Measurements from ENCODE around the gene GRK6.

GRK6 gene

GRCh38 chr5:177446200-177447065 is 20.0 kb downstream of the GRK6 start, which contains the start of gene PRR7:
TSS of gene PRR7 (plus strand) at chr5:177446814. CDS start at chr5:177455068, 8,254 bp downstream.
- H3K36me3 ChIP-seq (ENCODE audit: control insufficient read depth in 1 of 2, insufficient read depth in 2 of 2, low read length in 2 of 2): peaks cover 0 to 5% of the 10 kb centered on the region in 2 donors
- peaks cover 17 to 22% of the 10 kb centered on the region in 2 donors for H3K4me1 ChIP-seq (ENCODE audit: control insufficient read depth in 1 of 2, insufficient read depth in 2 of 2, low read length in 2 of 2)
- peak within 1 kb of the TSS; percentile 5 for H3K27ac ChIP-seq (ENCODE audit: low read depth, low read length)
- H3K4me3 ChIP-seq (ENCODE audit: low read depth in 1 of 2, low read length in 2 of 2): peak within 1 kb of the TSS; percentile 50 to 75
- peaks cover 0 to 8% of the 10 kb centered on the region in 2 donors for H3K27me3 ChIP-seq (ENCODE audit: control insufficient read depth in 1 of 2, insufficient read depth in 2 of 2, low read length in 2 of 2)
- no peaks in the 10 kb centered on the region for H3K9me3 ChIP-seq (ENCODE audit: control insufficient read depth in 1 of 2, low read length in 2 of 2)
- H3K9ac ChIP-seq (ENCODE audit: low read depth in 1 of 2, low read length in 2 of 2): peak within 1 kb of the TSS; percentile 48 to 69

- Histone ChIP-seq H3K27ac (ENCODE audit: low read depth, low read length) (no peak overlapping the region), H3K9me3 (ENCODE audit: control insufficient read depth in 1 of 2, low read length in 2 of 2) (no peaks in the 10 kb centered on the region), H3K9ac (ENCODE audit: low read depth in 1 of 2, low read length in 2 of 2) (peak overlapping the region in 1 of 2 donors; percentile 48)
Observed at GRCh38 chr5:177447066-177447610, 20.7 kb downstream of the GRK6 start.

GRCh38 chr5:177447611-177448243 is 21.3 kb downstream of the GRK6 start:
- H3K27ac ChIP-seq (ENCODE audit: low read depth, low read length): no peak overlapping the region
- no peak overlapping the region for H3K9ac ChIP-seq (ENCODE audit: low read depth in 1 of 2, low read length in 2 of 2)
- peaks cover 21 to 26% of the 10 kb centered on the region in 2 donors for H3K4me1 ChIP-seq (ENCODE audit: control insufficient read depth in 1 of 2, insufficient read depth in 2 of 2, low read length in 2 of 2)
- H3K4me3 ChIP-seq (ENCODE audit: low read depth in 1 of 2, low read length in 2 of 2): no peak overlapping the region
- H3K36me3 ChIP-seq (ENCODE audit: control insufficient read depth in 1 of 2, insufficient read depth in 2 of 2, low read length in 2 of 2): no peaks in the 10 kb centered on the region
- H3K9me3 ChIP-seq (ENCODE audit: control insufficient read depth in 1 of 2, low read length in 2 of 2): no peaks in the 10 kb centered on the region
- H3K27me3 ChIP-seq (ENCODE audit: control insufficient read depth in 1 of 2, insufficient read depth in 2 of 2, low read length in 2 of 2): peaks cover 0 to 8% of the 10 kb centered on the region in 2 donors

More at GRCh38 chr5:177447066-177447610, 20.7 kb downstream of the GRK6 start:
- H3K4me1 ChIP-seq (ENCODE audit: control insufficient read depth in 1 of 2, insufficient read depth in 2 of 2, low read length in 2 of 2): peaks cover 17 to 22% of the 10 kb centered on the region in 2 donors
- H3K4me3 ChIP-seq (ENCODE audit: low read depth in 1 of 2, low read length in 2 of 2): peak overlapping the region; percentile 50 to 54
- H3K36me3 ChIP-seq (ENCODE audit: control insufficient read depth in 1 of 2, insufficient read depth in 2 of 2, low read length in 2 of 2): no peaks in the 10 kb centered on the region
- peaks cover 0 to 8% of the 10 kb centered on the region in 2 donors for H3K27me3 ChIP-seq (ENCODE audit: control insufficient read depth in 1 of 2, insufficient read depth in 2 of 2, low read length in 2 of 2)

- Histone ChIP-seq H3K9ac (ENCODE audit: low read depth in 1 of 2, low read length in 2 of 2) (no peak overlapping the region), H3K27me3 (ENCODE audit: control insufficient read depth in 1 of 2, insufficient read depth in 2 of 2, low read length in 2 of 2) (peaks cover 0 to 8% of the 10 kb centered on the region in 2 donors), H3K36me3 (ENCODE audit: control insufficient read depth in 1 of 2, insufficient read depth in 2 of 2, low read length in 2 of 2) (no peaks in the 10 kb centered on the region), H3K4me1 (ENCODE audit: control insufficient read depth in 1 of 2, insufficient read depth in 2 of 2, low read length in 2 of 2) (peaks cover 24 to 31% of the 10 kb centered on the region in 2 donors), H3K9me3 (ENCODE audit: control insufficient read depth in 1 of 2, low read length in 2 of 2) (no peaks in the 10 kb centered on the region), H3K27ac (ENCODE audit: low read depth, low read length) (no peak overlapping the region), H3K4me3 (ENCODE audit: low read depth in 1 of 2, low read length in 2 of 2) (no peak overlapping the region)
Observed at GRCh38 chr5:177448244-177448950, 21.9 kb downstream of the GRK6 start.

GRCh38 chr5:177449140-177450061 is 22.9 kb downstream of the GRK6 start:
- H3K27me3 ChIP-seq (ENCODE audit: control insufficient read depth in 1 of 2, insufficient read depth in 2 of 2, low read length in 2 of 2): peaks cover 0 to 8% of the 10 kb centered on the region in 2 donors
- no peak overlapping the region for H3K9ac ChIP-seq (ENCODE audit: low read depth in 1 of 2, low read length in 2 of 2)
- no peaks in the 10 kb centered on the region for H3K36me3 ChIP-seq (ENCODE audit: control insufficient read depth in 1 of 2, insufficient read depth in 2 of 2, low read length in 2 of 2)
- no peak overlapping the region for H3K4me3 ChIP-seq (ENCODE audit: low read depth in 1 of 2, low read length in 2 of 2)
- no peaks in the 10 kb centered on the region for H3K9me3 ChIP-seq (ENCODE audit: control insufficient read depth in 1 of 2, low read length in 2 of 2)
- peaks cover 24 to 41% of the 10 kb centered on the region in 2 donors for H3K4me1 ChIP-seq (ENCODE audit: control insufficient read depth in 1 of 2, insufficient read depth in 2 of 2, low read length in 2 of 2)
- no peak overlapping the region for H3K27ac ChIP-seq (ENCODE audit: low read depth, low read length)

GRCh38 chr5:177450667-177451424 is 24.4 kb downstream of the GRK6 start:
- Histone ChIP-seq H3K4me1 (ENCODE audit: control insufficient read depth in 1 of 2, insufficient read depth in 2 of 2, low read length in 2 of 2) (peaks cover 22 to 37% of the 10 kb centered on the region in 2 donors), H3K4me3 (ENCODE audit: low read depth in 1 of 2, low read length in 2 of 2) (no peak overlapping the region), H3K9ac (ENCODE audit: low read depth in 1 of 2, low read length in 2 of 2) (no peak overlapping the region), H3K27ac (ENCODE audit: low read depth, low read length) (no peak overlapping the region), H3K9me3 (ENCODE audit: control insufficient read depth in 1 of 2, low read length in 2 of 2) (no peaks in the 10 kb centered on the region), H3K27me3 (ENCODE audit: control insufficient read depth in 1 of 2, insufficient read depth in 2 of 2, low read length in 2 of 2) (peaks cover 0 to 8% of the 10 kb centered on the region in 2 donors), H3K36me3 (ENCODE audit: control insufficient read depth in 1 of 2, insufficient read depth in 2 of 2, low read length in 2 of 2) (no peaks in the 10 kb centered on the region)

GRCh38 chr5:177452688-177453638 is 26.5 kb downstream of the GRK6 start:
- peak overlapping the region in 1 of 2 donors; percentile 6 for H3K9ac ChIP-seq (ENCODE audit: low read depth in 1 of 2, low read length in 2 of 2)
- H3K9me3 ChIP-seq (ENCODE audit: control insufficient read depth in 1 of 2, low read length in 2 of 2): no peaks in the 10 kb centered on the region
- H3K27me3 ChIP-seq (ENCODE audit: control insufficient read depth in 1 of 2, insufficient read depth in 2 of 2, low read length in 2 of 2): peaks cover 0 to 7% of the 10 kb centered on the region in 2 donors
- H3K4me3 ChIP-seq (ENCODE audit: low read depth in 1 of 2, low read length in 2 of 2): no peak overlapping the region
- H3K36me3 ChIP-seq (ENCODE audit: control insufficient read depth in 1 of 2, insufficient read depth in 2 of 2, low read length in 2 of 2): no peaks in the 10 kb centered on the region
- no peak overlapping the region for H3K27ac ChIP-seq (ENCODE audit: low read depth, low read length)
- H3K4me1 ChIP-seq (ENCODE audit: control insufficient read depth in 1 of 2, insufficient read depth in 2 of 2, low read length in 2 of 2): peaks cover 15 to 28% of the 10 kb centered on the region in 2 donors

GRCh38 chr5:177453852-177454396 is 27.4 kb downstream of the GRK6 start:
- no peaks in the 10 kb centered on the region for H3K9me3 ChIP-seq (ENCODE audit: control insufficient read depth in 1 of 2, low read length in 2 of 2)
- peak overlapping the region; percentile 46 to 63 for H3K9ac ChIP-seq (ENCODE audit: low read depth in 1 of 2, low read length in 2 of 2)
- peaks cover 11 to 26% of the 10 kb centered on the region in 2 donors for H3K4me1 ChIP-seq (ENCODE audit: control insufficient read depth in 1 of 2, insufficient read depth in 2 of 2, low read length in 2 of 2)
- H3K27ac ChIP-seq (ENCODE audit: low read depth, low read length): no peak overlapping the region
- no peaks in the 10 kb centered on the region for H3K36me3 ChIP-seq (ENCODE audit: control insufficient read depth in 1 of 2, insufficient read depth in 2 of 2, low read length in 2 of 2)
- H3K27me3 ChIP-seq (ENCODE audit: control insufficient read depth in 1 of 2, insufficient read depth in 2 of 2, low read length in 2 of 2): peaks cover 0 to 3% of the 10 kb centered on the region in 2 donors
- peak overlapping the region; percentile 58 to 74 for H3K4me3 ChIP-seq (ENCODE audit: low read depth in 1 of 2, low read length in 2 of 2)

Data from duodenal mucosa (tissue), 2 donors.